ENCODE results near the gene SLFNL1.

DNA sequence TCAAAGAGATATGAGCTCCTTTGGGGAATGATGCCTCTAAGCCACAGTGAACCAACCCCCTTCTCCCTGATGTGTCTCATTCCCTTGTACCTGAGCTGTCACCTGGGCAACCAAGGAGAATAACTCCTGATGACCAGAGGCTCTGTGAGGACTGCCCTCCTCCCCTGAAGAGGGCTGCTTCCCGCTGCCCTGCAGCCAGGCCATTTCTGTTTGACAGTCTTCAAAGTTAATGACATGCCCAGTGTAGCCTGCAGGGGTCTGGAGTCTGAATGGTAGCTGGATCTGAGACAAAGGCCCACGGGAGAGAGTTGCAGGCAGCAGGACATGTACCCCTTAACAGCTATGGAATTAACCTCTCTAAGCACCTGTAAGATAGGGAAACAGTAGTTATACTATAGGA is 3.4 kb upstream of the SLFNL1 start:
- TF ChIP-seq, protein P1, sequence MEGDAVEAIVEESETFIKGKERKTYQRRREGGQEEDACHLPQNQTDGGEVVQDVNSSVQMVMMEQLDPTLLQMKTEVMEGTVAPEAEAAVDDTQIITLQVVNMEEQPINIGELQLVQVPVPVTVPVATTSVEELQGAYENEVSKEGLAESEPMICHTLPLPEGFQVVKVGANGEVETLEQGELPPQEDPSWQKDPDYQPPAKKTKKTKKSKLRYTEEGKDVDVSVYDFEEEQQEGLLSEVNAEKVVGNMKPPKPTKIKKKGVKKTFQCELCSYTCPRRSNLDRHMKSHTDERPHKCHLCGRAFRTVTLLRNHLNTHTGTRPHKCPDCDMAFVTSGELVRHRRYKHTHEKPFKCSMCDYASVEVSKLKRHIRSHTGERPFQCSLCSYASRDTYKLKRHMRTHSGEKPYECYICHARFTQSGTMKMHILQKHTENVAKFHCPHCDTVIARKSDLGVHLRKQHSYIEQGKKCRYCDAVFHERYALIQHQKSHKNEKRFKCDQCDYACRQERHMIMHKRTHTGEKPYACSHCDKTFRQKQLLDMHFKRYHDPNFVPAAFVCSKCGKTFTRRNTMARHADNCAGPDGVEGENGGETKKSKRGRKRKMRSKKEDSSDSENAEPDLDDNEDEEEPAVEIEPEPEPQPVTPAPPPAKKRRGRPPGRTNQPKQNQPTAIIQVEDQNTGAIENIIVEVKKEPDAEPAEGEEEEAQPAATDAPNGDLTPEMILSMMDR (IDR thresholded peaks at IDR 0.05) = no peak
- no peak for TF ChIP-seq POLR2A (IDR thresholded peaks at IDR 0.05)
